ENCODE measurements around the gene CDH8. TPM values are rescaled to one million over a fixed set of nuclear protein-coding genes. Genes with fewer than 3 reads are reported as not detected.

CDH8 gene
- total RNA-seq, 1 donor from 2014 or later: 8.0 TPM

DNA sequence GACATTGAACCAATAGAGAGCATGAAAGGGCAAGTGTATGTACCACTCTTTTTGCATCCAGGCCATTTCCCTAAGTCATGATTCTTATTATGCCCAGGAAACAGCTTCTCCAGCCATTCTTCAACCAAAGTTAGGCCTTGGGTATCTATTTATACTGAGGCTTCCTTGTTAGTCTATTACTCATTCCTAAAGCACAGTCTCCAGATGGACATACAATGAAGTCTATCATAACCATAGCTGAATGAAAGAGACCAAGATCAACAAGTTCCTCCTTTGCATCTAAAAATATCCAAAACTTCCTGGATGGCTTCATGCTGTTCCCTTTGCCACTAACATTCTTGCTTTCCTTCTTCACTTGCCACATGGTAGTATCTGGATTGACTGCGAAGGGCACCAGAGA lies 265.9 kb downstream of the CDH8 start:
- TF ChIP-seq, protein P1, sequence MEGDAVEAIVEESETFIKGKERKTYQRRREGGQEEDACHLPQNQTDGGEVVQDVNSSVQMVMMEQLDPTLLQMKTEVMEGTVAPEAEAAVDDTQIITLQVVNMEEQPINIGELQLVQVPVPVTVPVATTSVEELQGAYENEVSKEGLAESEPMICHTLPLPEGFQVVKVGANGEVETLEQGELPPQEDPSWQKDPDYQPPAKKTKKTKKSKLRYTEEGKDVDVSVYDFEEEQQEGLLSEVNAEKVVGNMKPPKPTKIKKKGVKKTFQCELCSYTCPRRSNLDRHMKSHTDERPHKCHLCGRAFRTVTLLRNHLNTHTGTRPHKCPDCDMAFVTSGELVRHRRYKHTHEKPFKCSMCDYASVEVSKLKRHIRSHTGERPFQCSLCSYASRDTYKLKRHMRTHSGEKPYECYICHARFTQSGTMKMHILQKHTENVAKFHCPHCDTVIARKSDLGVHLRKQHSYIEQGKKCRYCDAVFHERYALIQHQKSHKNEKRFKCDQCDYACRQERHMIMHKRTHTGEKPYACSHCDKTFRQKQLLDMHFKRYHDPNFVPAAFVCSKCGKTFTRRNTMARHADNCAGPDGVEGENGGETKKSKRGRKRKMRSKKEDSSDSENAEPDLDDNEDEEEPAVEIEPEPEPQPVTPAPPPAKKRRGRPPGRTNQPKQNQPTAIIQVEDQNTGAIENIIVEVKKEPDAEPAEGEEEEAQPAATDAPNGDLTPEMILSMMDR (conservative IDR thresholded peaks at IDR 0.05): no peak
- H3K9me3 Mint-ChIP-seq: no peaks in the 10 kb centered on the region
- H3K27me3 Mint-ChIP-seq: no peaks in the 10 kb centered on the region
- no peaks in the 10 kb centered on the region for H3K36me3 Mint-ChIP-seq
- DNase-seq (ENCODE audit: extremely low spot score, unreplicated experiment): no peak
- H3K4me1 Mint-ChIP-seq (ENCODE audit: unreplicated experiment): no peaks in the 10 kb centered on the region
- no peak overlapping the region for H3K27ac Mint-ChIP-seq
- no peak overlapping the region for H3K4me3 Mint-ChIP-seq

DNA sequence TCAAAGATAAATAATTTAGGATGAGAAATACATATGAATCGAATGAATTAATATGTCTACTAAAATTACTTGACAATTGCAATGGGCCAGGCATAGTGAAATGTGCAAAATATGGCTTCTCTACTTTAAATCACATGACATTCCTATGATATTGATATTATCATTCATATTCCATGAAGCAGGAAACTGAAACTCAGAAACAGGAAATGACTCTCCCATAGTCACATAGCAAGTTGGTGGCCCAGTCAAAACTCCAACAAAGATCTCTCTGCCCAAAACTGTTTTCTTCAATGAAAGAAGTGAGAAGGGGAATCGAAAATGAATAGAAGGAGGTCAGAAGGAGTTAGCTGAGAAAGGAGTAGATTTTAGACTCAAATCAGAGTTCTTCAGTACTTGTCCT lies 272.2 kb downstream of the CDH8 start:
- DNase-seq (ENCODE audit: extremely low spot score, unreplicated experiment): no peak
- Mint-ChIP-seq H3K4me3 (no peak overlapping the region), H3K36me3 (no peaks in the 10 kb centered on the region), H3K9me3 (no peaks in the 10 kb centered on the region), H3K4me1 (ENCODE audit: unreplicated experiment) (no peaks in the 10 kb centered on the region), H3K27me3 (no peaks in the 10 kb centered on the region), H3K27ac (no peak overlapping the region)
- TF ChIP-seq, protein P1 (conservative IDR thresholded peaks at IDR 0.05): no peak

DNA sequence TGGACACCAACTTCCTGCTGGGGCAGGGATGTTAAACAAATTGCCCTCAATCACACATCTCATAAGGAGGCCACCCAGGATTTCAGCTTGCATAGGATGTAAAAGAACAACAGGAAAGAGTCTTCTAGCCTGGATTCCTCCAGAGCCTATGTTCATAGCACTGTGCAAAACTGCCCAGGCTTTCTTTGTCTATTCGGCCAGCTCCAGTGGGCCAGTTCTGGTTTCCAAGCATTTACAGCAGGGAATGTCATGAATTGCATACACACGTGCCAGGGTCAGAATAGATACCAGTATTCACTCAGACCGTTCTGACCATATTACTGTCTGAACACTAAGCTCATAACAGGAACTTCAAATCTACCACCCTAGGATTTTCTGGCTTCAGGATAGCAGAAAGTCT lies 273.2 kb downstream of the CDH8 start:
- TF ChIP-seq, protein P1 (conservative IDR thresholded peaks at IDR 0.05): no peak
- H3K9me3 Mint-ChIP-seq: no peaks in the 10 kb centered on the region
- H3K27me3 Mint-ChIP-seq: no peaks in the 10 kb centered on the region
- DNase-seq (ENCODE audit: extremely low spot score, unreplicated experiment): no peak
- H3K36me3 Mint-ChIP-seq: no peaks in the 10 kb centered on the region
- no peak overlapping the region for H3K27ac Mint-ChIP-seq
- H3K4me1 Mint-ChIP-seq (ENCODE audit: unreplicated experiment): no peaks in the 10 kb centered on the region
- no peak overlapping the region for H3K4me3 Mint-ChIP-seq

DNA sequence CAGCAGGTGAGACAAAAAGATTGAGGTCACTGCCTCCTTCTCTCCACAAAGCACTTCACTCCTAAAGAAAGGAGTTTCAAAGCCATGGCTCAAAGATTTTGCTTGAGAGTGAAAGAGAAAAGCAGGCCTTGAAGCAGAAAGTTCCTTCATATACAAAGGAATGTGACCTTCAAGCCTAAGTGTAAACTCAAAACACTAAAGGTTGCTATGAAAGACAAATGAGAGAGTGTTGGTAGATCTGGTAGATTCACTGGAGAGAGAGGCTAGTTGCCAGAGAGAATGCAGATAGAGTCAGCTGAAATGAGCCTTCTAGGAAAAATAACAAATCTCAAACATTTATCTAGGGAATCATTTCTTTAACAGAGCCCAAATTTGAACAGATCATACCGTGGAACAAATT lies 305.2 kb downstream of the CDH8 start:
- TF ChIP-seq, protein P1 (conservative IDR thresholded peaks at IDR 0.05): no peak
- no peak for DNase-seq (ENCODE audit: extremely low spot score, unreplicated experiment)
- no peak overlapping the region for H3K4me3 Mint-ChIP-seq
- H3K9me3 Mint-ChIP-seq: no peaks in the 10 kb centered on the region
- H3K36me3 Mint-ChIP-seq: no peaks in the 10 kb centered on the region
- H3K27ac Mint-ChIP-seq: no peak overlapping the region
- no peaks in the 10 kb centered on the region for H3K27me3 Mint-ChIP-seq
- H3K4me1 Mint-ChIP-seq (ENCODE audit: unreplicated experiment): no peaks in the 10 kb centered on the region

DNA sequence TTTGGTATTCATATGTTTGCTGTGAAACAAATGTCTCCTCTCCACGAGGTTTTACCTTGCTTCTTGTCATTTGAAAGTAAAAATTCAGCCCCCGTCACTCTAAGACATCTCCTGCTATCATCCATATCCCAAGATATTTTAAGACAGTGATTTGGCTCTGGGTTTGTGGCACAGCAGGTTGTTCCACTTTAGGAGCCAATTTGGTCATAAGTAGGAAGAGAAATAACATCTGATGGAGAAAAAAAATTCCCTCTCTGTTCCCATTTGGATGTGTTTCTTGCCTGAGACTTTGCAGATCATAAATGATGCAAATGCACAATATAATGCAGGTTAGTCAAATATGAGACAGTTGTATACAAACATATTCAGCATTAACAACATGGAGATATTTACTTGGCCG lies 309.5 kb downstream of the CDH8 start:
- no peak overlapping the region for H3K27ac Mint-ChIP-seq
- no peaks in the 10 kb centered on the region for H3K9me3 Mint-ChIP-seq
- no peaks in the 10 kb centered on the region for H3K4me1 Mint-ChIP-seq (ENCODE audit: unreplicated experiment)
- DNase-seq (ENCODE audit: extremely low spot score, unreplicated experiment): no peak
- no peak overlapping the region for H3K4me3 Mint-ChIP-seq
- TF ChIP-seq, protein P1 (conservative IDR thresholded peaks at IDR 0.05): no peak
- no peaks in the 10 kb centered on the region for H3K36me3 Mint-ChIP-seq
- no peaks in the 10 kb centered on the region for H3K27me3 Mint-ChIP-seq

DNA sequence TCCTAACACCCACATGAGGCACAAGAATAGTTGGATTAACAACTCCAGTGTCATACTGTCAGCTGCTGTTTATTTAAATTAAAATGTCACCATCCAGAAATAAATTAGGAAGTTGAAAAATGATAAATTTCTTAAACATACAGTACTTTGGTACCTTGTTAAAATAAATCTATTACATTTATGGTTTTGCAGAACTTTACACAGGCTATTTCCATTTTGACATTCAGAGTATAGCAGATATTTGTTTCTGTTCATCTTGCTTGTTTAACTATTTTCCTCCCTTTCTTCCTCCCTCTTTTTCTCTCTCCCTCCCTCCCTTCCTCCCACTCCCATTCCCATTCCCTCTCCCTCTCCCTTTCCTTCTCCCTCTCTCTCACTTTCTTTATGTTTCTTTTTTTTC lies 310.1 kb downstream of the CDH8 start:
- no peak overlapping the region for H3K4me3 Mint-ChIP-seq
- H3K36me3 Mint-ChIP-seq: no peaks in the 10 kb centered on the region
- TF ChIP-seq, protein P1 (conservative IDR thresholded peaks at IDR 0.05): no peak
- DNase-seq (ENCODE audit: extremely low spot score, unreplicated experiment): no peak
- H3K27me3 Mint-ChIP-seq: no peaks in the 10 kb centered on the region
- H3K4me1 Mint-ChIP-seq (ENCODE audit: unreplicated experiment): no peaks in the 10 kb centered on the region
- no peaks in the 10 kb centered on the region for H3K9me3 Mint-ChIP-seq
- H3K27ac Mint-ChIP-seq: no peak overlapping the region
